GM21423 (cell line): ENCODE data around the gene RNPEPL1.

Experiments used
- ATAC-seq: cut with Tn5 transposase; IDR thresholded peaks from one replicate; pipeline ENCODE4 v1.9.1; 2021; ENCODE audit warnings: mild to moderate bottlenecking, moderate library complexity; ENCODE audit not compliant: unreplicated experiment

RNPEPL1 gene

DNA sequence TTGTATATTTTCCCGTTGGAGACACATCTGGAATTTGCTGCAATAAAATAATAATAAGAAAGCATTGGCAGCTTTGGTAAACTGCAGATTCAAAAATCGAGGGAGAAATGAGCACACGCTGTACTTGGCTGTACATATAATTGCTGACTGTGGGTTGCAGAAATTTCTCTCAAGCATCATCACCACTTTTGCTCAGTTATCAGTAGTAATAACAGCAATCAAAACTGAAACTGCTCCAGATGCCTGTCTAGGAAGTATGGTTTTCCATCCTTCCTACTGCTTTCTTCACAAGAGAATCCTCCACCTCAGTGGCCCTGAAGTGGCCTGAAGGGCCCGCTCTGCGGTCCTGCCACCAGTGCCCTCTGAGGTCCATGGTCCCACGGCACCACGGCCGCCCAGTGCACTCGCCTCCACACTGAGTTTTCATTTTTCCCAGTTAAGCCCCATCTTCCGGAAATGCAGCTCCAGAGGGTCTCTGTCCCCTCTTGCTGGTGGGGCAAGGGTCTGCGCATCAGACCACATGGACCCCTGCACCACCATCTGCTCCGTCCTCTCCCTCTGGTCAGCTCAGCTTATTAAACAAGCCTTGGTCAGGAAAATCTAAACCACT, 4.2 kb upstream of the RNPEPL1 start:
- no peak for ATAC-seq

DNA sequence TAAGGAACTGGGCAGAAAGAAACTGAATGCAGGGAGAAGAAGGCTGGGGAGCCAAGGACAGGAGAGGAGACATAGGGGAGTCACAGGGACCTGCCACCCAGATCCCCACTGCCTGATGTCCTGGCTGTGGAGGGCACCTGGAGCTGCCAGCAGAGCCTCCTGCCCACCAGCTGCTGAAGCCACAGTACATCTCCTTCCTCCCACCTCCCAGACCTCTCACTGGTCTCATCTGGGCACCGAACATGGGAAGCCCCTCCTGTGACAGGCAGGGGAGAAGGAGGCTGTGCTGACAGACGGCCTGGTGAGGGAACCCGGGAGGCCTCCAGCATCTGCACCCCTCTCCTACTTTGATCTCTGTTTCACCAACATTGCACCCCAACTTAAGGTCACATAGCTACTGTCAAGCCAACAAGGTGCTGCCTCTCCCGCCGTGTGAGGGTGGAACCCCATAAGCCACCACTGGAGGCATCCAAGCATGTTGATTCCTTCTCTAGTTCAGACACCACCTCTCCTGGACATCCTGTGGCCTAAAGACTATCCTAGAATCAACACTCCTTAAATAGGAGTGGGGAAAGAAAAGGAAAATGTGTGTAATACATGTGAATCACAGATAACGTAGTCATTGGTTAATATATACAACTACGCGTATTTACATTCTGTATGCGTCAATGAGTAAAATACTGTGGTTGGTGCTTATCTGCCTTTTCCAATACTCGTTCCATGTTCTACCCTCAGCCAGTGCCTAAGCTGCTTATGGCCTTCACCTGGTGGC, 3.5 kb upstream of the RNPEPL1 start:
- ATAC-seq: no peak

DNA sequence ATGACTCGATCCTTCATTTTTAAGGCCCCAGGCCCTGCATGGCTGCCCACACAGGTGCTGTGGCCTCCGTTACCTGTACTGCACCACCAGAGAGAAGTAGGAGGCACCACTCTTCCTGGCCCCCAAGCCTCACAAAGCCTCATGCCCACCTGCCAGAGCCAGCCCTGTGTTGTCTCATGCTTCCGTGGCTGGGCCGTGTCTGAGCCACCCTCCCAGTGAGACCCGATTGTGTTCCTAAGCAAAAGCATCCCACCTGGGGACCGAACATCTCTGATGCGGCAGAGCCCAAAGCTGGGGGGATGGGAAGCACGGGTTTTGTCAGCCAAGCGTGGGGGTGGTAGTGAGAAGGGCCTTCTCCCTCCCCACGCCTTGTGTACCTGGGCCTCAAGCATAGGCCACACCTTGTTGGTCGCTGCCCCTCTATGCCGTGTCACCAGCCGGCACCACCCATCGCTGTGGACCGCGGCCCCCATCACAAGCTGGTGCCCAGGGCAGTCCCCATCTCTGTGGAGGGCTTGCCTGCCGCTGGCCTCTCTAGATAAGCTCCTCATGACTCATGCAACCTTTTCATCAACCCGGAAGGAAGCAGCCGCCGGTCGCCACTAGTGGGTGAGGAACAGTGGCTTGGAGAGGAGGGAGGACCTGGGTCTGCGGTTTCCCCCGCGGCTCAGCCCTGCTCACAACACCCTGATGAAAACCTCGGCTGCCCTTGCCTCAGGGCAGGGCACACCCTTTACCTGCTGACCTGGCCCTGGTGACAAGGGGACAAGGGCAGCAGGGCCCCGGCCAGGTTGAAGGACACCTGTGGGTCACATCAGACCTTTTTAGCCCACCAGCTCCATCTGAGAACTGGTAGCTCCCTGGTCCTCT, 2.7 kb upstream of the RNPEPL1 start:
- peak; percentile 25 for ATAC-seq

DNA sequence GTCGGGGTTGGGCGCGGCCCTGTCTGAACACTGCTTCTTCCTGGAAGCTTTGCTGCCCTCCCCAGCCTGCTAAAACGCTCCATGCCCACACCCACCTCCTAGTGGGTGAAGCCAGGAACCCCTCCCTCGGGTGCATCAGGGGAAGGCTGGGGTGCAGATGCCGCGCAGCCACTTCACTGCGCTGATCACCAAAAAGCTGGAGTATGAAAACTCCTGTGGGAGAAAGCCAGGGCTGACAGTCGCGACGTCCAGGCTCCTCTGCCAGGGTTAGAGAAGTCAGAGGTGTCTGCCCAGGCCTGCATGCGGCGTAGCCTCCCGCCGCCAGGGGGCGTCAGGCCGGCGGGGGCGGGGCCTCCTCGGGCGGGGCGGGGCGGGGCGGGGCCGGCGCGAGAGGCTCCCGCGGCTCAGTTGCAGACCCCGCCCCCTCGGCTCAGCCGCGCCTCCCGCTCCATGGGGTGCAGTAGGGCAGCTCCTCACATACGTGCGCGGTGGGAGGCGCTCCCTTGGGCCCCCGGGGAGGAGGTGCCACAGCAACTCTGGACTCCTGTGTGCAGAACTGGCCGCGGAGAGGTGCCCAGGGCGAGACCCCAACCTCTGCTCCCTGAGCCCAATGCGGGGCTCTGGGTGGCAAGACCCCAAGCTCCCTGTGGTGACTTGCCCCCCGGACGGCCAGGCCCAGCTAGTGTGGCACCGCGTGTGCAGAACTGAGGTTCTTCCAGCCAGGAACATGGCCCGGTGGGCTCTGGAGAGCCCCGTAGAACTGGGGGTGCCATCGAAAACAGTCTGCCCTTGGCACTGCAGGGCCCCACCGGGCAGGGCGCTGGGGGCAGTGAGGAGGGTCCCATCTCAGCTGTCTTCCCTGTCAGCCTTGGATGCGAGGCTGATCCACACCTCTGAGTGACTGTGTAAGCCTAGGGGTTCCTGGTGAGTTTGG, 1.8 kb upstream of the RNPEPL1 start:
- peak; percentile 46 for ATAC-seq

DNA sequence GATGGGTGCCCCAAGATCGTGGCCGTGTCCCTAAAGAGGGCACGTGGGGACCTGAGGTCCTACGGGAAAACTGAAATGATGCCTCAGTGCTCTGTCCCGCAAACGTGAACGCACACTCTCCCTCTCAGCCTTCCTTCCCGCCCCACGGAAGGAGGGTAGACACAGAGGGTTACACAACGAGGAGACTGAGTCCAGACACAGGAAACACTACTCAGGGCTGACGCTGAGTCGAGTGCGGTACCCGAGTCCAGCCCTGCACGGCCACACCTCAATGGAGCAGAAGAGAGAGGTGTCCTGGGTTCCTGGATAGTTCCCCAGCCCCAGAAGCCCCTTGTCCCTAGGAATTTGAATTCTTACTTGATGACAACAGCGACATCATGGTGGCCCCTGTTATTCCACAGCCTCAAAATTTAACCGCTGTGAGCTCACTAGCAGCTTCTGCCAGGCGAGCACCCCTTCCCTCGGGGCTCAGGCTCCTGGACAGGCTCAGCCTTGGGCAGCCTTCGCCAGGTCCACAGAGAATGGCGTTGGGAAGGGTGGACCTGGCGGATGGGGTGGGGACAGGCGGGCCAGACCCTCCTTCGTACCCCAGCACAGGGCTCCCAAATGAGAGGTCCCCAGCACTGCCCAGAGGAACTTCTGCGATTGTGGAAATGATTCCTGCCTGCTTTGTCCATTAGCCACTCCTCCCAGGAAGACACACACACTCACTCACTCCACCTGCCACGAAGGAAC, 980 bp upstream of the RNPEPL1 start:
- ATAC-seq: no peak

DNA sequence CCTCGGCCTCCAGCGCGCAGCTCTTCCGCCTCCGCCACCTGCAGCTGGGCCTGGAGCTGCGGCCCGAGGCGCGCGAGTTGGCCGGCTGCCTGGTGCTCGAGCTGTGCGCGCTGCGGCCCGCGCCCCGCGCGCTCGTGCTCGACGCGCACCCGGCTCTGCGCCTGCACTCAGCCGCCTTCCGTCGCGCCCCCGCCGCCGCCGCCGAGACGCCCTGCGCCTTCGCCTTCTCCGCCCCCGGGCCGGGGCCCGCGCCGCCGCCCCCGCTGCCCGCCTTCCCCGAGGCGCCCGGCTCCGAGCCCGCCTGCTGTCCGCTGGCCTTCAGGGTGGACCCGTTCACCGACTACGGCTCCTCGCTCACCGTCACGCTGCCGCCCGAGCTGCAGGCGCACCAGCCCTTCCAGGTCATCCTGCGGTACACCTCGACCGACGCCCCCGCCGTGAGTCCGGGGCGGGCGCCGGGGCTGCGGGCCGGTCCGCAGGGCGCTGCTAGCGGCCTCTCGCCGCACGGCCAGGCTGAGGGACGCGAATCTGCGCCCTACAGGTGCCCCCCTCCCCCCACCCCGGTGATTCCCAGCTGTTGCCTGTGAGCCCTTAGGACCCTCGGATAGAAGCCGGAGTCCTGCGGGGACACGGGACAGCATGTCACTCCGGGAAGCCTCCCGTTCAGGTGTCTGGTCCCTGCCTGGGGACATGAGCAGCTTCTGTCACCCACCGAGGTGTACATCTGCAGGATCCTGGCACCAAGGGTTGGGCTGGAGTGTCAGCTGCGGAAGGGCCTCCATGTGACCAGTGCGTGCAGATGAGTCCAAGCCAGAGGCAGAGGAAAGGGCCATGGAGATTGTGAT, 616 bp downstream of the RNPEPL1 start:
- ATAC-seq: peak; percentile 15

DNA sequence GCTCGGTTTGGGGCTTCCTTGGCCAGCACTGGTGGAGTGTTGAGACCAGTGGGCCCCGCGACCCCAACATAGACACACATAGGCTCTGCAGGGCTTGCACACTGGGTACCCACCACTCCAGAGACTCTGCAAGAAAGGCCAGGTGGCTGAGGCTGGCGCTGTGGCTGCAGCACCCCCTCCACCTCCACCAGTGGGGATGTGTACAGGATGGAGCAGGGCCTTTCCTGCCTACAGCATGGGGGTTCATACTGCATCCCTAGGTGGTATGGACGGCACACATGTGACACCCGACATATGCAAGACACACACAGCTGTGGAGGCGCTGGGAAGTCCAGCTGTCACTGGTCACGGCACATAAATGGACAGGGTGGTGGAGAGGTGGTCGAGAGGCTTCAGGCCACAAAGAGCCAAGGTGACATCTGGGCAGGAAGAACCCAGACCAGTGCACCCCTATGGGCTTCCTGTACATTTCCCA, 1.3 kb downstream of the RNPEPL1 start:
- no peak for ATAC-seq

DNA sequence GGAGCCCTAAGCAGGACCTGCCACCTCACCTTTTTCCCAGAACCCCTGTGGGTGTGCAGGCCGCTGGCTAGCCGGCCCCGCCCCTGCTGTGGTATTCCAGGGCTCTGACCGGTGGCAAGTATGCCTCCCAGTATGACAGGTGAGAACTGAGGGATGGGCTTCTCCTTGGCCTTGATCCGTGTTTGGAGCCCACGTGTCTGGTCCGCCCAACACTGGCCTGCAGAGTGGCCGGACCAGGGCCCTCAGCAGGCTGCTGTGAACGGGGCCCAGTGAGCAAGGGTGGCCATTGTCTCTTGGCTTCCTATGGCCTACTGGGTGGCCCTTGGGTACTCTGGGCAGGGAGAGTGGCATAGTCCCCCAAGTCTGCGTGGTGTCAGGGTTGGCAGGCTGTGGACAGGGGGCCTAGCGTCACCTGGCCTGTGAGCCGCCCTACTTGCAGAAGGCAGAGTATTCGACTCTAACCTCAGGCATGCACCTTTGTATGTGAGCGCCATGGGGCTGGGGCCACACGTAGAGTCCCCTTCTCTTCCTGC, 1.8 kb downstream of the RNPEPL1 start:
- ATAC-seq: no peak

DNA sequence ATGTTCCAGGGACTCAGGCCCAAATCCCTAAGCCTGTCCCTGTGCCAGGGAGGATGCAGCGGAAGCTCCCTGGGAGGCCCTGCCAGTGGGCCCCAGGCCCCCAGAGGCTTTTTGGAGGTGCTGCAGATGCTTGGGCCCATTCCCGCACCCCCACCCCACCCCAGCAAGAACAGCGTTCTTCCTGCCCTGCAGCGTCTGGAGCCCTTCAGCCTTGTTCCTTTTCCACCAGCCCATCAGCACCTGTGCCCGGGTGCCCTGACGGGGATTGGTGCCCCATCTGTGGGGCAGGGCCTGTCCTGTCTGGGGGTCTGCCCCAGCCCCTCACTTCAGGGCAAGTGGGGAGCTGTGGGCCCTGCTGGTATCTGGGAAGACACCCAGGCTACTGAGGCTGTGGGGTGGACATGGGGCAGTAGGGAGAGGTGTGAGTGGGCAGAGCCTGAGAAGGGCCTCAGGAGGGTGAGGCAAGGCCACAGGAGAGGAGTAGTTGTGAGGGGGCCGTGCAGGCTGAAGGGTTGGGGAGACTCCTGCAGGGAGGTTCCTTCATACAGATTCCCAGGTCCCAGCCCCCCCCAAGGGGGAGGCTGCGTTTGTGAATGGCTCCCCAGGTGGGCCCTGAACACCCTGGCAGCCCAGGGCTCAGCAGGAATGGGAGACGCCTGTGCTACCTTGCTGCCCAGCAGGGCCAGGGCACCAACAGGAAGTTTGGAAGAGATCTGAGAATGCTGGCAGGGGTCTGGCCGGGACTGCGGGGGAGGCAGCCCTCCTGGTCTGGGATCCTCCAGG, 2.4 kb downstream of the RNPEPL1 start:
- no peak for ATAC-seq

DNA sequence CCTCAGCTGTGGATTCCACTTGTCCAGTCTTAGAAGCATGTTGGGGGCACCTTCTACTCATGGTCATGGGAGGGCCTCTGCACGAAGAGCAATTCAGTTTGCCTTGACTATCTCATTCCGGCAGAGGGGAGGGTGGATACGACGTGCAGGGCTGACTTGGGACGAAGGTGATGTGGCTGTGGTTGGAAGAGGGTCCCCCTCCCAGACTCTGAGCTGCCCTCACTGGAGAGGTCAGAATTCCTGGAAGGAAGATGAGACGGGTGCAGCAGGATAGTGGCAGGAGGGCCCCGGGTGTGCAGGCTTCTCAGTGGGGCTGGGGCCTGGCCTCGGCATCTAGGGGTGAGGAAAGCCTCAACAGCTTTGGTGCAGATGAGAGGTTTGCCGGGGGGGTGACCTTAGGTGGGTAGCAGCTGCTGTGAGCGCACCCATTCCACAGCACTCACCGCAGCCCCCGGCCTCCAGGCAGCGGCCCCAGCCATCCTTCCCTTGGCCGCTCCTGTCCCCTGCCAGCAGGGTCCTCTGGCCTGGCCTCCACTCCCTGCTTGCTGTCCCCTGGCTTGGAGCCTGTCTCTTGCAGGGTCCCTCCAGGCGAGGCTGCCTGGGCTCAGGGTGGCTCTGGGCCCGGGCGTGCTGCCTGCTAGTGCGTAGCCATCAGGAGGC, 3.2 kb downstream of the RNPEPL1 start:
- no peak for ATAC-seq

DNA sequence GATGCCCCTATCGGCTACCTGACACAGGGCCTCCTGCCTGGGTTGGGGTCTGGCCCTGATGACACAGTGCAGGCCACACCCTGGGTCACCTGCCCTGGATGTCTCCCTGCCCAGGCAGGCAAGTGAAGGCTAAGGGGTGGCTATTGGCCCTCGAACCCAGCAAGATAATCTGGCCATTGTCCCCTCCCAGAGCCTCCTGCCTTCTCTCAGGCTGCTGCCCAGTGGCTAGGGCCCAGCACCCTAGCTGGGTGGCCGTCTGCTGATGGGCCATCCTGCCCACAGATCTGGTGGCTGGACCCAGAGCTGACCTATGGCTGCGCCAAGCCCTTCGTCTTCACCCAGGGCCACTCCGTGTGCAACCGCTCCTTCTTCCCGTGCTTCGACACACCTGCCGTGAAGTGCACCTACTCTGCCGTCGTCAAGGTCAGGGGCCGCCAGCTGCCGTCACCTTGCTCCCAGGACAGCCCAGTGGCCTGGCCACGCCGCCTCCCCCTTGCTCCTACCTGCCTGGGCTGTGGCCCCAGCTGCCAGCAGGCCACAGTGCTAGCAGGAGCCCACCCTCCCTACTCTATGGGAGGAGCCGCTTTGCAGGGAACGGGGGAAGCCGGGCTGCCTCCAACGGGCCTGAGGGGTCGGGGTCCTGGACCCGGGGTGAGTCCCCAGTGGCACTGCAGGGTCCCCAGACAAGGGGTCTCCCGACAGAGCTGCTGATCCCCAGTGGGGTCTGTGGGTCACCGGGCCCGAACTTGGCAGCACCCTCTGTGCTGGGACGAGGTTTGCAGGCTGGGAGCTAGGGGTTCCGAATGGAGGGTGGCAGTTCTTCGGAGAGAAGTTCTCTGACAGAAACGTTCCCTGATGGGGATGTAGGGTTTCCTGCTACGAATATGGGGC, 4.1 kb downstream of the RNPEPL1 start:
- no peak for ATAC-seq

DNA sequence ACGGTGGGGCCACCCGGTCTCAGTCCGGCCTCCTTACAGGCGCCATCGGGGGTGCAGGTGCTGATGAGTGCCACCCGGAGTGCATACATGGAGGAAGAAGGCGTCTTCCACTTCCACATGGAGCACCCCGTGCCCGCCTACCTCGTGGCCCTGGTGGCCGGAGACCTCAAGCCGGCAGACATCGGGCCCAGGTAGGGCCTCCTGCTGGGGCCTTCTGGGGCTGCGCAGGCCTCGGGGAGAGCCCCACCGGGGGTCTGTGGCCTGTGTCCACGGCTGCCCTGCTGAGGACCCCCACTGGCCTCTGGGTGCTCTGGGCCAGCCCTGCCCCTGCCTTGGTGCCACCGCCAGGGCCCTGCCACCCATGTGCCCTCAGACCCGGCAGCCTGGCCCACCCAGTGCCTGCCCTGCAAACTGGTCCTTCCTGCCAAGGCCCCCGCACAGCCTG, 4.8 kb downstream of the RNPEPL1 start:
- no peak for ATAC-seq

DNA sequence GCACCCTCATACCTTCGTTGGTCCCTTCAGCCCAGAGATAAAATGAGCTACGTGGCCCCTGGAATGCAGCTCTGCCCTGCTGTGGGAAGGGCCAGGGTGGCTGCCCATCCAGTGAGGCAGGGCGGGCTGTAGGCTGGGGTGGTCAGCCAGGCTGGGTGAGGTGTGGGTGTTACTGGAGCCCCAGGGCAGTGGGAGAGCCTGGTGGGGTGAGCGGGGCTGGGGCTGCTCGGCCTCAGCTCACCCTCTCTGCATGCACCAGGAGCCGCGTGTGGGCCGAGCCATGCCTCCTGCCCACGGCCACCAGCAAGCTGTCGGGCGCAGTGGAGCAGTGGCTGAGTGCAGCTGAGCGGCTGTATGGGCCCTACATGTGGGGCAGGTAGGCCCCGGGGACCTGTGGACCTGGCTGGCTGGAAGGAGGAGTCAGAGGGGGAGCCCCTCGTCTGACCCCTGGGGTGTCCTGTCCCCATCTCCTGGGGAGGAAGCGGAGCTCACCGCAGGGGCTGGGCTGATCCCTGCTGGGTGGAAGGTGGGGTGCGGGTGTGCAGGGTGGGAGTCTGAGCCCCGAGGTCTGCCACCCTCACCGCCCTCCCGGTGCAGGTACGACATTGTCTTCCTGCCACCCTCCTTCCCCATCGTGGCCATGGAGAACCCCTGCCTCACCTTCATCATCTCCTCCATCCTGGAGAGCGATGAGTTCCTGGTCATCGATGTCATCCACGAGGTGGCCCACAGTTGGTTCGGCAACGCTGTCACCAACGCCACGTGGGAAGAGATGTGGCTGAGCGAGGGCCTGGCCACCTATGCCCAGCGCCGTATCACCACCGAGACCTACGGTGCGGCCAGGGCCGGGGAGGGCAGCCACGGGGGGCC, 5.5 kb downstream of the RNPEPL1 start:
- ATAC-seq: no peak

DNA sequence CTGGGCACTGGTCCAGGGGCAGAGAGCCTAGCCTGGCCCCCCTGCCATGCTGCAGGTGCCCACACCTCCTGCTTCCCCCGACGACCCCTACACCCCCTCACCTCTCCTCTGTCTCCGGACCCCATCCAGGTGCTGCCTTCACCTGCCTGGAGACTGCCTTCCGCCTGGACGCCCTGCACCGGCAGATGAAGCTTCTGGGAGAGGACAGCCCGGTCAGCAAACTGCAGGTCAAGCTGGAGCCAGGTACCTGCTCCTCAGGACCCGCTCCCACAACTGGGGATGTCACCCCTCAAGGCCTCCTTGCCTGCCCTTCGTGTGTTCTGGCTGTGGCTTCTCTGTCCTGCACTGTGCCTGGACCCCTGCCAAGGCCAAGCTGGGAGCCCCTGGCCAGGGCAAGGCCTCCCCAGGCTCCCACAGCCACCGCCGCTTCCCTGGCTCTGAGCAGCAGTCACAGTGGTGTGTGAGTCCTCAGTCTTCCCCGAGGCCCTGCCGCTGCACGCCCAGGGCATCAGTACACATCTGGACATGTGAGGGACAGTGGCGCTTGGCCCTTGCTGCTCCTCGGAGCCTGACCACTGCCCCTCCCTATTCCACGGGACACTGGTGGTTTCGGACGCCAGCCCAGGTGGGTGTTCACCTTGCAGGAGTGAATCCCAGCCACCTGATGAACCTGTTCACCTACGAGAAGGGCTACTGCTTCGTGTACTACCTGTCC, 6.3 kb downstream of the RNPEPL1 start:
- no peak for ATAC-seq
